Suprapubic skin (tissue), 3 donors: Measurements from ENCODE around the gene GRID1.

Experiments
- EP300 ChIP-seq: sonication (generic); formaldehyde crosslinking; IDR thresholded peaks from one replicate; pipeline ENCODE4 v1.6.1; 2017; ENCODE audit warnings: antibody characterized with exemption
- POLR2A ChIP-seq, 2 donors: fragments of 450-650 bp; IDR thresholded peaks; one replicate each; pipeline ENCODE4 v1.6.1; 2017; ENCODE audit warnings: antibody characterized with exemption in 2 of 2, mild to moderate bottlenecking in 2 of 2, moderate library complexity in 2 of 2
- TF ChIP-seq, protein P1 (sequence below), 2 donors: fragments of 200-600 bp in 1 of 2; fragments of 450-650 bp in 1 of 2; sonication (generic) in 1 of 2; IDR thresholded peaks; one replicate each; pipeline ENCODE4 v1.5.1; 2016 to 2019; ENCODE audit warnings: antibody characterized with exemption in 2 of 2, mild to moderate bottlenecking in 1 of 2, moderate library complexity in 1 of 2

DNA sequence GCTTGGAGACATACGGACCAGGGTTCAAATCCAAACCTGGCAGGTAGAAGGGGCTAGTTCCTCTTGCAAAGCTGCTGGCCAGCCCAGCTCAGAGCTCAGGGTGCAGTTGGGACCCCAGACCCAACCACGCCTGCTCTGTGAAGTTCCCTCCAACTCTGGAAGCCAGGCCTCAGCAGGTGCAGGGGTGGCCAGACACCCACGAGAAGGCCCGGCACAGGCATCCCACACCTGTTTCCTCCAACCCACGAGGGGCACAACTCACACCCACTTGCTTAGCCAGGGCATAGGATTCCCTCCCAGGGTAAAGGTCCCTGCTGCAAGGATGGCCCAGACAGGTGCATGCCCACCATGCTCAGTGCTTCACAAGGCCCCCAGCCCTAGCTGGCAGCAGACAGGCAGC, 262.4 kb downstream of the GRID1 start:
- TF ChIP-seq, protein P1, sequence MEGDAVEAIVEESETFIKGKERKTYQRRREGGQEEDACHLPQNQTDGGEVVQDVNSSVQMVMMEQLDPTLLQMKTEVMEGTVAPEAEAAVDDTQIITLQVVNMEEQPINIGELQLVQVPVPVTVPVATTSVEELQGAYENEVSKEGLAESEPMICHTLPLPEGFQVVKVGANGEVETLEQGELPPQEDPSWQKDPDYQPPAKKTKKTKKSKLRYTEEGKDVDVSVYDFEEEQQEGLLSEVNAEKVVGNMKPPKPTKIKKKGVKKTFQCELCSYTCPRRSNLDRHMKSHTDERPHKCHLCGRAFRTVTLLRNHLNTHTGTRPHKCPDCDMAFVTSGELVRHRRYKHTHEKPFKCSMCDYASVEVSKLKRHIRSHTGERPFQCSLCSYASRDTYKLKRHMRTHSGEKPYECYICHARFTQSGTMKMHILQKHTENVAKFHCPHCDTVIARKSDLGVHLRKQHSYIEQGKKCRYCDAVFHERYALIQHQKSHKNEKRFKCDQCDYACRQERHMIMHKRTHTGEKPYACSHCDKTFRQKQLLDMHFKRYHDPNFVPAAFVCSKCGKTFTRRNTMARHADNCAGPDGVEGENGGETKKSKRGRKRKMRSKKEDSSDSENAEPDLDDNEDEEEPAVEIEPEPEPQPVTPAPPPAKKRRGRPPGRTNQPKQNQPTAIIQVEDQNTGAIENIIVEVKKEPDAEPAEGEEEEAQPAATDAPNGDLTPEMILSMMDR (IDR thresholded peaks at IDR 0.05), result no peak
- TF ChIP-seq EP300, result no peak
- no peak for TF ChIP-seq POLR2A (IDR thresholded peaks at IDR 0.05)
